ENCODE measurements around the gene DIPK1B. TPM values are rescaled to one million over a fixed set of nuclear protein-coding genes. Genes with fewer than 3 reads are reported as not detected.
A peak's percentile ranks its signal among the peaks of the same experiment; 100 is the strongest.

DIPK1B gene
- total RNA-seq, 4 donors from 2014 or later, result 7.8 to 24.4 (median 11.2) TPM

DNA sequence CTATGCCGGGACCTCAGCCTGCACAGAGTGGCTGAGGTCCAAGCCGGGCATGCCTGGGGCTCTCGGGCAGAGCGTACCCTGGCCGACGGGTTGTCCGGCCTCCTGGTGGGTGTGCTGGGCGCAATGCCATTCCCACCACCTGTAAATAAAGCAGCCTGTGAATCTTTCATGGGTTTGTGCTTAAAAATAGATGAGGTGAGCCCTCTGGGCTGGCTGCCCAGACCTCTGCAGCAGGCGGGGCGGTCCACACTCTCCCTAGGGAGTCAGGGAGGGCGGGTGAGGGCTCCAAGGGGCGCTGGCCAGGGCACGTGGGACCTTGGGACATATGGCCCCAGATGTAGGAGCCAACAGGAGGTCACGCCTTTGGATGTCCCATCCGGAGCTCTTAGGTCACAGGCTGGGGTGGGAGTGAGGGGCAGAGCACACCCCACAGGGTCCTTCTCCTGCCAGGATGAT lies 21.5 kb upstream of the DIPK1B start:
- no CpG with 5 or more reads among the region's 15 CpGs for WGBS, 2 donors (ENCODE audit: low coverage in 1 of 2)
- TF ChIP-seq POLR2AphosphoS5 (IDR thresholded peaks at IDR 0.05) (no peak), EP300 (IDR thresholded peaks at IDR 0.05) (no peak), POLR2A (IDR thresholded peaks at IDR 0.05) (no peak), CTCF (IDR thresholded peaks at IDR 0.05) (no peak)
- peaks cover 0 to 74% (median 22%) of the 10 kb centered on the region in 3 donors for H3K4me1 ChIP-seq

GRCh38 chr9:136691316-136692184 lies 20.8 kb upstream of the DIPK1B start:
- H3K36me3 ChIP-seq, result no peaks in the 10 kb centered on the region
- H3K4me1 ChIP-seq, result peaks cover 0 to 67% (median 16%) of the 10 kb centered on the region in 3 donors
- no peaks in the 10 kb centered on the region for H3K9me3 ChIP-seq
- TF ChIP-seq POLR2AphosphoS5 (IDR thresholded peaks at IDR 0.05), result no peak
- no peak for ATAC-seq
- peaks cover 5% of the 10 kb centered on the region for H3K27me3 ChIP-seq
- 80 to 87% methylated on average over 1 to 10 of the region's 29 CpGs for WGBS, 2 donors (ENCODE audit: low coverage in 1 of 2)
- H3K27ac ChIP-seq, result peak overlapping the region in 3 of 4 donors; percentile 77 to 84 (median 78)
- H3K4me3 ChIP-seq, result no peak overlapping the region

More for the DNA sequence above, 21.5 kb upstream of the DIPK1B start:
- ATAC-seq, result peak; percentile 20
- Histone ChIP-seq H3K27me3 (no peaks in the 10 kb centered on the region), H3K36me3 (no peaks in the 10 kb centered on the region), H3K4me3 (no peak overlapping the region), H3K9me3 (no peaks in the 10 kb centered on the region), H3K27ac (peak overlapping the region in 3 of 4 donors; percentile 77 to 84 (median 78))

DNA sequence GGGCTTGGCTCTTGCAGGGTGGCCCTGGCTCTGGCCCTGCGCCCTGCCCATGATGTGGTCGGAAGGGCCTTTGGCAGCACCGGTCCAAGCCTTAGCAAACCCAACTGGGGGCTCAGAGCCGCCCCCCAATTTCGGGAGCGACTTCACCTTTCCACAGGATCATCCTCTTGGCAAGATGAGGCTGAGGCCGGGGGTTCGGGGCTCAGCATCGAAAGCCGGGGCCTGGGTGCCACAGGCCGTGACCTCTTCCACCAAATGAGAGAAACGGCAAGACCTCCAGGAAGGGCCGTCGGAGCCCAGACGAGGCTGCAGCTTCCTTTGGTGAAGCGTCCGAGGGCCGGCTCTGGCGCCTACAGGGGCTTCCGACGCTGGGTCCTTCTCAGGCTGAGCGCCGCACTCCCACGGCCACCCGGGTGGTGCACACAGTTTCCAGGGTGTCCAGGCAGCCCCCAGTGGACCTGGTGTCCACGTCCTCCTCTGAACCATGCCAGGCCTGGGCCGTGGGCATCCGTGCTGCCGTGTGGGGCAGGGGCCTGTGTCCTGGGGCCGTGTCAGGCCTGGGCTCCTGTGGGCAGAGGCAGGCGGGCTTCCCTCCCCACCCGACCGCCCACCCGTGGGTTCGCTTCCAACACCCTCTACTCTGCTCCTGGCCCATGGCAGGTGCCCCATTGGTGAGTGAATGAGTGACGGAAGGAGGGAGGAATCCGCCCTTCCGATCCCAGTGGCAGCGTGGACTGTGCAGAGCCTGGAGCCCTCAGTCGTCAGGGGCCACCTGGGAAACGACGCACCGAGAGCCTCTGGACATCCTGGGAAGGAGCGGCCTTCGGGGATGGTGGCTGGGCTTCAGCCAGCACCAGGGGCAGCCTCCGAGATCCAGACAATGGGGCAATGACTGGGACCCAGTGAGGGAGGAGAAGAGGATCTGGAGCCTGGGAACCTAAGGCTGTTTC lies 19.9 kb upstream of the DIPK1B start:
- no peak for ATAC-seq
- TF ChIP-seq POLR2AphosphoS5 (IDR thresholded peaks at IDR 0.05) (no peak), CTCF (IDR thresholded peaks at IDR 0.05) (no peak), POLR2A (IDR thresholded peaks at IDR 0.05) (no peak), EP300 (IDR thresholded peaks at IDR 0.05) (no peak)
- WGBS, 2 donors (ENCODE audit: low coverage in 1 of 2), result 89 to 90% methylated on average over 2 to 3 of the region's 46 CpGs

GRCh38 chr9:136693135-136693489 lies 19.3 kb upstream of the DIPK1B start:
- Histone ChIP-seq H3K9me3 (no peaks in the 10 kb centered on the region), H3K27me3 (peaks cover 6% of the 10 kb centered on the region), H3K36me3 (no peaks in the 10 kb centered on the region), H3K4me3 (no peak overlapping the region), H3K4me1 (peaks cover 0 to 55% (median 9%) of the 10 kb centered on the region in 3 donors), H3K27ac (no peak overlapping the region)
- no peak for ATAC-seq
- WGBS, 2 donors (ENCODE audit: low coverage in 1 of 2), result 69 to 74% methylated on average over 9 to 10 of the region's 14 CpGs
- TF ChIP-seq POLR2A (IDR thresholded peaks at IDR 0.05), result no peak
- TF ChIP-seq EP300 (IDR thresholded peaks at IDR 0.05), result no peak
- no peak for TF ChIP-seq POLR2AphosphoS5 (IDR thresholded peaks at IDR 0.05)
- no peak for TF ChIP-seq CTCF (IDR thresholded peaks at IDR 0.05)

More for the DNA sequence above, 19.9 kb upstream of the DIPK1B start:
- Histone ChIP-seq H3K4me1 (peaks cover 0 to 62% (median 16%) of the 10 kb centered on the region in 3 donors), H3K27ac (no peak overlapping the region), H3K9me3 (no peaks in the 10 kb centered on the region), H3K27me3 (peaks cover 6% of the 10 kb centered on the region), H3K36me3 (no peaks in the 10 kb centered on the region), H3K4me3 (no peak overlapping the region)
